Suprapubic skin (tissue), 3 donors: ENCODE results near the gene ERRFI1.

ENCODE experiments used
- CTCF ChIP-seq, 2 donors: fragments of 200-600 bp in 1 of 2; fragments of 450-650 bp in 1 of 2; sonication (generic) in 1 of 2; IDR thresholded peaks; one replicate each; pipeline ENCODE4 v1.5.1; 2016 to 2019; ENCODE audit warnings: antibody characterized with exemption in 2 of 2, mild to moderate bottlenecking in 1 of 2, moderate library complexity in 1 of 2
- POLR2AphosphoS5 ChIP-seq, 3 donors: sonication (generic); formaldehyde crosslinking; IDR thresholded peaks; one replicate each; pipeline ENCODE4 v1.6.1; 2017; ENCODE audit warnings: antibody characterized with exemption in 3 of 3

GRCh38 chr1:8011923-8012858 is 13.9 kb downstream of the ERRFI1 start:
- TF ChIP-seq POLR2AphosphoS5 (IDR thresholded peaks at IDR 0.05) (no peak), CTCF (IDR thresholded peaks at IDR 0.05) (no peak)
